Stimulated activated naive CD8-positive, alpha-beta T cell treated with anti-CD3 and anti-CD28 coated beads, Interleukin-15, Interleukin-2, amounts not matched to agents 100 U/mL and 50 U/mL, for 24 hours (primary cell): ENCODE data around the gene DNAH8.

Experiments used
- ATAC-seq: fragments of 150-1000 bp; cut with Tn5 transposase; one replicate; pipeline ENCODE4 v1.10.0; 2021
- DNase-seq: peaks from one replicate; pipeline ENCODE4 v3.0.0; 2021

The DNAH8 gene

DNA sequence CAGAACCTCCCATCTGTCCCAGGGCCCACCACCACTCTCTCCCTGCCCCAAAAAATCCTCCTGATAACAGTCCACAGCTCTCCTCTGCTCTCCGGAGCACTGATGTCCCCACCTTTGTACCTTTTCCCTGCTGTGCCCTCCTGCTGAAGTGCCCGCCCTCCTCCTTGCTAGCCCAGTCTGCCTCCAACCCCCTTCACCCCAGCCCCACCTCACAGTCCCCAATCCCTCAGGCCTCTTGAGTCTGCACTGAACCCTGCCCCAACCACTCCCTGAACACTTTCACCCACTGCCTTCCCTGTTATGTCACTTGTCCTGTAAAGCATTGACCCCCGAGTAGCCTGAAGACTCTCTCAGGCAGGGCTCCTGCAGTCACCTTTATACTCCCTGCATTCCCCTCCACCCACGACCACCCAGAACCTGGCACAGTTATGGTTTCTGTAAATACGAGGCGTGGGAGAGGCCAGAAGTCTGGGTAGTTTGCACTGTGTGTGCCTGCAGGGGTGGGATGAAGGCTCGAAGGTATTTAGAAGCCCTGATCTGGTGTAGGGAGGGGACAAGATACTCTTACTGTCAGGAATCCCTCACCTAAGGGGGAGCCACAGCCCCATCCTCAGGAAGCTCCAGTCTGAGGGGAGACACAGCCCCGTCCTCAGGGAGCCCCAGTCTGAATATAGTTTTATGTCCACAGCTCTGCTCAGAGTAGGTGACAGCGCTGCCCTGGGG, 338.9 kb downstream of the DNAH8 start:
- no peak for DNase-seq
- ATAC-seq: no peak

DNA sequence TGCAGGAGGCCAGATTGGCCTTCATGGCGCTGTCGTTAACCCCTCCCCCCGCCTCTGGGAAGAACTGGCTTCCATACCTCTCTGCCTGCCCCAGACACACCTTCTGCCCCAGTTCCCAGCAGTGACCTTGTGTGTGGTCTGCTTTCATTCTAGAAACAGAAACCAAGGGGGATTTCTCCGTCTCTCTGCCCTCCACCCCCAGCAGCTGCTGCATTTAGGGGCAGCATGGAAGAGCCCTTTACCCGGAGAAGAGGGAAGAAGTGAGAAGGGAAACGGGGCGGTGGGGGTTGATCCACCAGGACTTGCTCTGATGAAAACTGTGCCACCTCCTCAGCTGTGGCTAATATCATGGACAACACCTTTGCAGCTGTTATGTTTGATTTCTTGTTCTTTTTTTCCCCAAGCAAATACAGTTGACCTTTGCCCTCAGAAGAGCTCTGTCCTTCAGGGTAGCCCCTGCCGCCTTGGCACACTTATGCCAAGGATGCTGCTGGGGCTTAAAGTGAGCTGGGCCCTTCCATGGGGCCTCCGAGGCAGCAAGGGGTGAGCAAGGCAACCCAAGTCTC, 339.5 kb downstream of the DNAH8 start:
- ATAC-seq: no peak
- no peak for DNase-seq

DNA sequence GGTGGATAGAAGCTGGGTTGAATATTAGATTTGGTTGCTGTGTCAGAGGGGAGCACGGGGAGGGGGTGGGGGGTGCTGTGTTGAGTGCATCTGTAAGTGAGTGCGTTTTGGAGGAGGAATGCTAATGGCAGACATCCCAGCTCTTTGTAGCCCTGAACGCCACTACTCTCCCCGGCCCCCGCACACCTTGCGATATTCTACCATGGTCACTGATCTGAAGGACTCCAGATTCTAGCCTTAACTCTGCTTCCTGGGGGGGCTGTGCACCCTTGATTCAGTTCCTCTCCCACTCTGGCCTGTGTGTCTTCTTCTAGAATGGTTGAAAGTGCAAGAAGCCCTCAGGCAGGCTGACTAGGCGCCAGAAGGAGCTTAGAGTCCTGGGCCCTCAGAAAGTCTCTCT, 340.6 kb downstream of the DNAH8 start:
- DNase-seq (no peak), ATAC-seq (no peak)

DNA sequence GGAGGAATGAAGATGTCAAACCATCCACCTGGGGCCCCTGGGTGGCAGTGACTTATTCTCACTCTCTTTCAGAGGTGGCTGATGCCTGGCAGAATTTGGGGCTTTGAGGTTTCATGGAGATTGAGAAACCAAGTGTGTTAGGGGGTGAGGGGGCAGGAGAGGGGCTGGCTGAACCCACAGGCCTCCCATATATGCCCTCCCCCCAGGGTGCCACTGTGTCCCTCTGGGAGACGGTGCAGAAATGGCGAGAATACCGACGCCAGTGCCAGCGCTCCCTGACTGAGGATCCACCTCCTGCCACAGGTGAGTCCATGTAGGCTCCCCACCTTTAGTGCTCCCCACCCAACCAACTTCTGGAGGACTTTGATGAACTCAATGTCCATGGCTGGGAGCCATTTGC, 341.1 kb downstream of the DNAH8 start:
- ATAC-seq (no peak), DNase-seq (no peak)

DNA sequence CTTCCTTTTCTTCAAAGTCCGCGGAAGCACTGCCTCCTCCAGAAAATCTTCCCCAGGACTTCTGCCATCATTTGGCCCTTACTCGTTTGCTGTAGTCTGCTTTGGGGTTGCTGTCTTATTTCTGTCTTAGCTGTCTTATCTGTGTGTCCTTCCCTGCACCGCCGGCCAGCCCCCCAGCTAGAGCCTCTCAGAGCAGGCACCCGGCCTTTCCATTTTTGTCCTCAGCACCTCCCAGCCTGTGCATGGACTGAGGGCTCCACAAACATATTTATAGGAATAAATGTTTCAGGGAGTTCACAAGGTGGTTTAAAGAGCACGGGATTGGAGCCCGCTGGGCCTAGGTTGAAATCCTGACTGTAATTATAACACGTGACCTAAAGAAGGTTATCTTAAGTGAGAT, 341.6 kb downstream of the DNAH8 start:
- DNase-seq: no peak
- ATAC-seq: no peak

DNA sequence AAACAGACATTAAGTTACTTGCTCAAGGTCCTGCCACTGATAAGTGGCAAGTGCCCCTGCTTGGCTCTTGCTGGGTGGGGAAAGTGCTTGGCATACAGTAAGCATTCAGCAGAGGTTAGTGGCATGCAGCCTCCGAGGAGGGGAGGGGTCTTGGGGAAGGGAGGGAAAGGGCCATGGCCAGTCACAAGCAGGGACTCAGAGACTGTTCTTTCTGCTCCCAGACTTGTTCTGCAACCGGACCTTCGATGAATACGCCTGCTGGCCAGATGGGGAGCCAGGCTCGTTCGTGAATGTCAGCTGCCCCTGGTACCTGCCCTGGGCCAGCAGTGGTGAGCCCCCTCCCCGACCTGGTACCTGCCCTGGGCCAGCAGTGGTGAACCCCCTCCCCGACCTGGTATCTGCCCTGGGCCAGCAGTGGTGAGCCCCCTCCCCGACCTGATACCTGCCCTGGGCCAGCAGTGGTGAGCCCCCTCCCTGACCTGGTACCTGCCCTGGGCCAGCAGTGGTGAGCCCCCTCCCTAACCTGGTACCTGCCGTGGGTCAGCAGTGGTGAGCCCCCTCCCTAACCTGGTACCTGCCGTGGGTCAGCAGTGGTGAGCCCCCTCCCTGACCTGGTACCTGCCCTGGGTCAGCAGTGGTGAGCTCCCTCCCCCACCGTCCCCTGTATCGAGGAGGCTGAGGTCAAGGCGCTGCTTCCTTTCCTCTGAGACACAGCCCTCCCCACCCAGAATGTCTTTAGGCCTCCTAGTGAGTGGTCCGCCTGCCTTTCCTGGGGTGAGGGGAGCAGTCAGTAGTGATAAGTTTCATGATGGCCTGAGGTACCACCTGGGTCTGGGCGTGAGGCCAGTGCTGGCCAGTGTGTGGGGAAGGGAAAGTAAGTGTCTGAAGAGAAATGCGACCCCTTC, 342.4 kb downstream of the DNAH8 start:
- DNase-seq (no peak), ATAC-seq (no peak)

DNA sequence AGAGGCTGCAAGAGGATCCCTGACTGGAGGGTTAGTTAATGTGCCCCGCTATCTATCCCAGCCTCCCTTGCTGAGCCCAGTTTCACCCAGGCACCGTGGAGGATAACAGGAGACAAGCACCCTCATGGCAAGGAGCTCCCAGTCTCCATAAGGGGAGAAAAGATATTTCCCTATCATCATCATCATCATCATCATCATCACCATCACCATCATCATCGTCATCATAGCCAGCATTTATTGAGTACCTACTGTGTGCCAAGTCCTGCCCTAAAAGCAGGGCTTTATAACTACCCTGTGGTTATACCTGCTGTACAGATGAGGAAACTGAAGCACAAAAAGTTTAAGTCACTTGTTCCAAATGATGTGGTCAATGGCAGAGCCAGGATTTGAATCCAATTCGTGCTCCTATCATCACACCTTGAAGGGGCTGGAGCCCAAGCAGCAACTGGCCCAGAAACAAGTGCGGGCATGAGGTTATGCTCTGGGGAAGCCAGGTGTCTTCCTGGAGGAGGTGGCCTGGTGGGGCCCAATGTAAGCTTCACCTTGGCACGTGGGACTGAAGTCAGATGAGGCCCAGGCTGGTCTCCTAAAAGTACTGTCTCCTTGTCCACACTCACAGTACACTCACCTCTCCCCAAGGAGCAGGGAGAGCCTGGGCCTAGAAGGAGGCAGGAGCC, 343.5 kb downstream of the DNAH8 start:
- DNase-seq (no peak), ATAC-seq (no peak)

DNA sequence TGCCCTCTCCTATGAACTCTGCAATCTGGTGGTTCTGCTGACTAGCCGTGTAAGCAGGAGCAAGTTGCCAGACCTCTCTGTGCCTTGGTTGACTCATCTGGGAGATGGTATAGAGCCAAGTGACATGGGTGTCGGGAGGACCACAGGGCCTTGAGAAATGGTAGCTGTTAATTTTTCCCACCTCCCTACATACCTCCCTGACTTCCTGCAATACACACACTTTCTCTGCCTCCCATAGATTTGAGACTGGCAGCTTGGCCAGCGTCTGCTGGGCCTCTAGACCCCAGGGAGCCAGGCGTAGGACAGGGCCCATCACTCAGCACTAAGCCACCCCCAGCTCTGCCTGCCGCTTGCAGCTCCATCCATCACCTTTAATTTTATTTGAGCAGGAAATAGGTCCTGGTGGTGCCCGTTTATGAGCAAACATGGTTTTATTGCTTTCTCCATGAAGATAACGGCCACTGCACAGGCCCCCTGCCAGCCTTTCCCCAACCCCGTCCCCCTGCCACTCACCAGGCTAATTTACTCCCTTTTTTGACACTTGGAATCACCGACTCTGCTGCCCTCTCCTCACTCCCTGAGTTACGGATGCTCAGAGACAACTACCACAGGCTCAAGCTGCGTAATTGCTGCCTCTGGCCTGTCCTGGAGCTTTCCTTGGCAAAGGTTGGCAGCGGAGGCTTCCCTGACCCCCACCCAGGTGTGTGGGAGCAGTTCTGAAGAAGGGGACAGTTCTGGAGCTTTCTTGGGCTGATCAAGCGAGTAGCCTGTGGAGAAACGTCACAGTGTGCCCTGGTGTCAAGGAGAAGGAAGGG, 344.6 kb downstream of the DNAH8 start:
- no peak for DNase-seq
- no peak for ATAC-seq

DNA sequence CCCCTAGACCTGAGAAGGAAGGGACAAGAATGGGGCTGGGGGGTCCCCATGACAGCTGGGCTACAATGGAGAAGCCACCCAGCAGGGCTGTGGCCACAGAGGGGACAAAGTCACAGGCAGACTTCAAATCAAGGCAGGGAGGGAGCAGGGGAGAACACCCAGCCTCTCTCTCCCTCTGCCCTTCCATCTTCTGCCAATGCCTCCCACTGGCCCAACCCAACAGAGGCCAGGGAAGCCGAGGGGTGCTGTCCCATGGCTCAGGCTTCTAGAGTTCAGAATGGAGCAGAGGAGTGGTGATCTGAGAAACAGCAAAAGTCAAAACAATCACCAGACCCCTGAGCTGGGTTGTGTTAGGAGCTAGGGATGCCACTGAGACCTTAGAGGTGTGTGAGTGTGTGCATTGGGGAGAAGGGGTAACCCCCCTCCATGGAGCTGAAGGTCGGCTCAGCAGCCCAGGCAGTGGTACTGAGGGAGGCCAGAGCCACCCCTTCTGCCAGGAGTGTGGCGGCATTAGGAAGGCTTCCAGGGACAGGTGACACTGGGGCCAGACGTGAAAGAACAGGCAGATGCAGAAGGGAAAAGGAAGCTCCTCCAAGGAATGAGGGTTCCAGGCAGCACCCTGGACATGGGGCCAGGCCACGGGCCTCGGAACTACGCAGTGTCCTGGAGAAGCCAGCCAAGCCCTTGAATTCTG, 345.5 kb downstream of the DNAH8 start:
- DNase-seq (no peak), ATAC-seq (no peak)

DNA sequence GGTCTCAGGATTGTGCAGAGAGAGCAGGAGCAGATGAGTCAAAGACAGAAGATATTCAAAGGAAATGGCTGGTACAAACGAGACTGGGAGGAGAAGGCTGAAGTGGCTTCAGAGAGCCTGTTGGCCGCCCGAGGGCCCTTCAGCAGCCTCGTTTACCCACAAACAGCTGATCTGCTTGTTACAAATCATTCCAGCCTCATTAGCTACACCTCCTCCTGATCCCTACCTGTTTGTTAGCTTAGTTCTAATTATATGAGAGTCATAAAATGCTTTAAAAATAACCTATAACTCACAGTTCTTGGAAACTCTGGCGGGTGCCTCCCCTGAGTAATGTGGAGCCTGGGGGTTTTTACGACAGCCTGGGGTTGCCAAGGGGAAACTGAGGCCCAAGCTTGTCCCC, 346.1 kb downstream of the DNAH8 start:
- ATAC-seq: no peak
- DNase-seq: no peak

DNA sequence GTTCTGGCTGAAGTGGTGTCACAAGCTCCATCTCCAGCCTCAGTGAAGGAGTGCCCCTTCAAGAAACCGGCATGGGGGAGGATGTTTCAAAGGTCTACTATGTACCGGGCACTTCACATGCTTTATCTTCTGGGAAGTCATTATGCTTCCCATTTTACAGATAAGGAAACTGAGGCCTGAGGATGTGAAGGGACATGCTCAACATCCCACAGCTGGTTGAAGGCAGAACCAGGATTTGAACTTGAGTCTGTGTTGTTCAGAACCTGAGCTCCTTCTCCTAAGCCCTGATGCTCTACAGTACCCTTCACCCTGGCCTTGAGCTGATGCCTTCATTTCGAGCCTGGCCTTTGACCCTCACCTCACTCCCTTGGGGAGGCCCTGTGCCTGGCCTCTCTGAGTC, 346.5 kb downstream of the DNAH8 start:
- peak; percentile 15 for ATAC-seq
- DNase-seq: no peak

DNA sequence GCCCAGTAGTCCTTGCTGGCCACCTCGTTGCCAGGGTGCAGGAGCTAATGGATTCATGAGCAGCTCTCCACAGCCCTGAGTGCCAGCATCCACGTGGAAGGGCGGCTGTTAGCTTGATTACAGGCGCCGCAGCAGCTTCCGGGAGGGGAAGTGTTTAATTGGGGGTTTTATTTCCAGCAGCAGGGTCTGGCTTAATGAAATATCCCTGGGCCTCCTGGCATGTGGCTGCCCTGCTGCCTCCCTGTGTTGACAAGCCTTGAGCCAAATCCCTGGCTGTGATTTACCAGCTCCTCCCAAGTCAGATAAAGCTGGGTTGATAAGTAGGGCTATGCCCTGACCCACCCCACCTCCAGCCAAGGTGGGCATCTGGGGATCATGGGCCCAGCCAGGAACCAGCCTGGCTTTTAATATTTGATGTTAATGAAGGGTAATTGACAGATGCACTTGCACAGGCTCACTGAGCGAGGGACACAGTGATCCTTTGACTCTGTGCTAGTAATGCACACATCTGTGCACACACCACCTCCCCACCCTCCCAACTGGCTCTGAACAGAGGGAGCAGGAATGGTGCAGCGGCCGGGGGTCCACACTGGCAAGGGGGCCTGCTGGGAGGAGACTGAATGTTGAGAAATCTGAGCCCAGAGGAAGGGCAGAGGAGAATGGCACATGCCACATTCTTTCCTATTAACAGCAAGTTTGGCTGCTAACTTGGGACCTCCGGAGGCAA, 347.1 kb downstream of the DNAH8 start:
- ATAC-seq (no peak), DNase-seq (no peak)

DNA sequence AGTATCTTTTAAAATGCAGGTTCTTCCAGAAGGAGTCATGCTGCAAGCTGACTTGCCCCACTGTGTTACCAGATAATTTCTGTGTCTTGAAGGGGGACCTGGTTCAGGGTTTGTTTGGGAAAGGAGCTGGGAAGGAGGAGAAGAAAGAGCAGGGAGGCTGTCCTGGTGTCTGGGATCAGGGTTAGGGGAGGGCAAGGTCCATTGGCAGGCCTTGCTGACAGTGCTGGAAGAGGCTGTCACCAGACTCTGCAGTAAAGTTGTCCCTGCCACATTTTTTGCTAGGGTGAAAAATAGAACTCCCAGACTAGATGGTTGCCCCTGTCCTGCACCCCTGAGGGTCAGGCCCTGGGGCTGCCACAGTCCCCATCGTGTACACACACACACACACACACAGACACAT, 348.4 kb downstream of the DNAH8 start:
- ATAC-seq: no peak

DNA sequence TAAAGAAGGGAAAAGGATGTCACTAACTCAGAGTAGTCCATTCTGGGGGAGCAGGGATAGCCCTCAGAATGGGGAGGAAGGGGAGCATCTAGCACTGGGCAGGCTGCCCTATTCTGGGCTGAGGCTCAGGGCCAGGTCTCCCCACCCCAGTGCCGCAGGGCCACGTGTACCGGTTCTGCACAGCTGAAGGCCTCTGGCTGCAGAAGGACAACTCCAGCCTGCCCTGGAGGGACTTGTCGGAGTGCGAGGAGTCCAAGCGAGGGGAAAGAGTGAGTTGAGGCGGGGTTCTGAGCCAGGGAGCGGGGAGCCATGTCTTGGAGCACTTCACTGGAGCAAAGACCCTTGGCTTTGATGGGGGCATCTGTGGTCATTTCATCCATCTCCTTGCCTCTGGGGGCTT, 350.4 kb downstream of the DNAH8 start:
- no peak for ATAC-seq
- no peak for DNase-seq

More for the DNA sequence above, 348.4 kb downstream of the DNAH8 start:
- no peak for DNase-seq

DNA sequence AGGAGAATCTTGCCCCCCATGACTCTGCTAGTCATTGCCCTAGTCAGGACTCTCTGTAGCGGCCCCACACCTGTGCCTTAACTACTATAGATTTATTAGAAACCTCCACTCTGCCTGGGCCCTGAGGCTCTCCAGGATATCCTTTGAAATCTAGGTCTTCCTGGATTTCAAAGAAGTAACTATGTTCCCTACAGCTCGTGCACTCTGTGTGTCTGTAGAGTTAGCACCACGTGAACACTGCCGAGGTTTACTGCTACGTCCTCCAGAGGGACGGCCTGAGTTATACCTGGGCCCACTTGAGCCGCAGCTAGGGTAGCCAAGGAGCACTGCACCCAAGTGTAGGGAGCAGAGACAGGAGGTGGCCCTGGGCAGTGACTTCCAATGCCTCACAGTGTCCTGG, 353.3 kb downstream of the DNAH8 start:
- DNase-seq: no peak

DNA sequence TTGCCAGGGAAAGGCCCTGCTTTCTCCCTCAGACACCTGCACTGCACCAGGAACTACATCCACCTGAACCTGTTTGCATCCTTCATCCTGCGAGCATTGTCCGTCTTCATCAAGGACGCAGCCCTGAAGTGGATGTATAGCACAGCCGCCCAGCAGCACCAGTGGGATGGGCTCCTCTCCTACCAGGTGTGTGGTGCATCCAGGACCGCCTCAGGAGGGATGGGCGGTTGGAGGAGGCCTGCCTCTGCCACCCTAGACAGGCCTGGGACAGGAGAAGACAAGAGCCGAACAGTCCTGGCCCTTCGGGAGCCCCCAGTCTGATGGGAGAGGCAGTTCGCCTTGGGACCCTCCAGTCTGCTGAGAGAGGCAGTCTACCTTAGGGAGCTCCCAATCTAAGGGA, 357.7 kb downstream of the DNAH8 start:
- no peak for ATAC-seq
- no peak for DNase-seq

More for the DNA sequence above, 353.3 kb downstream of the DNAH8 start:
- ATAC-seq: no peak

DNA sequence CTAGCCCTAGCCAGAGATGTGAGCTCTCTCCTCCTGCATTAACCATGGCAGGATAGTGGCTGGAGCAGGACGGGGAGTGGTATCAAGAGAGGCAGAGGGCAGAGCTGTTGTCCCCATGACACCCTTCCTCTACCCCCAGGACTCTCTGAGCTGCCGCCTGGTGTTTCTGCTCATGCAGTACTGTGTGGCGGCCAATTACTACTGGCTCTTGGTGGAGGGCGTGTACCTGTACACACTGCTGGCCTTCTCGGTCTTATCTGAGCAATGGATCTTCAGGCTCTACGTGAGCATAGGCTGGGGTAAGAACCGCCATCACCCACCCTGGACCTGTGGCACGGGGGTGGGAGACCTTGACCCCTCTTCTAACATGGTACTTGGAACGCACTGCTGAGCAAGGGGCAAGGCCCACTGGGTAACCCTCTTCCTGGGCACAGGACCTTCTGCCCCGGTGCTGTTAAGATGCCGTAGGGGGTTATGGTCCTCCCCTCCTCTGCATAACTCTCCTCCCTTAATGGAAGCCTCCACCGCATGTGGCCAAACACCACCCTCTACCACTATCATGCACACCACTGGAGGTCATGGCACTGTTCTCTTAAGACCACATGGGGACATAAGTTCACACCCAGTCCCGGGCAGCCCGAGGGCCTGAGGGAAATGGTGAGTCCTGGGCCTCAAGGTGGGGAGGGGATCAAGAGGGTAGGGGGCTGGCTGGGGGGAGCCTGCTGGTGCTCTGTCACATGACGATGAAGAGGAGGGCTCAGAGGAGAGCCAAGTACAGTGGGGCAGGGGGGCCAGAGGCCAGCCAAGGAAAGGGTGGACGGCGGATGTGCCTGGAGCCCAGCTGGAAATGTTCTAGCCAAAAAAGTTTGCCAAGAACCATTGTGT, 358.6 kb downstream of the DNAH8 start:
- no peak for DNase-seq

DNA sequence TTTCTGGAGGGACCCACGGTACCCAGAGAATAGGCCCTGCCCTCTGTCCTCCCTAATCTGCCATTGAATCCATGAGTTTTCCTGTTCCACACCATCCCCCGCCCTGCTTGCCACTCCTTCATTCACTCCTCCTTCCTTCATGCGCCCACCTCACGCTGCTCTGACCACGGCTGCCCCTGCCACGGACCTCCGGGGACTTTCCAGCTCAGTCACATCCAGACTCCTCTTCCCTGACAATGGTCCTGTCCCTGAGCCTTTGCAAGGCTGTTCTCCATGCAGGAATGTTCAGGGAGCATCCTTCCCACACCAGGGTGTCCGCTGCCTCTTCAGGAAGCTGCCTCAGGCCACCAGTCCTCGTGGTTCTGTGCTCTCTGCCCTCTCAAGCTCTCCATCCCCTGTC, 359.4 kb downstream of the DNAH8 start:
- DNase-seq (no peak), ATAC-seq (no peak)

More for the DNA sequence above, 358.6 kb downstream of the DNAH8 start:
- no peak for ATAC-seq

DNA sequence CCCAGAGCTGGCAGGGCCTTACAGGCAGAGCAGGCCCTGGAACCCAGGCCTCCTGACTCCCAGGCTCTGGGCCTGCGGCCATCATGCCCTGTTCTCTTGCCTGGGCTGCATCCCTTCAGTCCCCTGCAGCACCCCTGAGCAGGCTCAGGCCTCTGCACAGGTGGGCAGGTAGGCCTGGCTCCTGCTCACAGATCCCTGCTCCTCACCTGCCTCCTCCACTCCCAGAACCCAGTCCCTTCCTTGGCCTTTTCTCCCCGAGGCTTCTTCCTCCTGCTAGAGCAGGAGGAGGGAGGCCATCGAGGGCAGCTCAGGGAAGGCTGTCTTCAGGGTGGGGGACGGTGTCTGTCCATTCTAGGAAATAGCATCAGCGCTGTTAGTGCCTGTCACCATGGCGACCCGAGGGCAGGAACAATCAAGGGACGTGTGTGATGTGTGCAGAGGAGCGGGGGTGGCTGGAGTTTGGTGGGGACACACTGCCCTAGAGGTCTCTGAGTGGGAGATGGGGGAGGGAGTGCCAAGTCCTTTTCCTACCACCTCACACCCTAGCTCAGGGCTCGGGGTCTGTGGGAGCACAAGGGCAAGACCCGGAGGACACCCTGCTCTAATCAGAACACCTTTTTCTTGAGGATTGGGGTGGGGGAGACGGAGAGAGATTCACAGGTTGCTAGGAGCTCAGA, 360.0 kb downstream of the DNAH8 start:
- no peak for DNase-seq
- ATAC-seq: no peak
